Mucosa of rectum (tissue), 2 donors: ENCODE measurements around the gene IFI16.

Experiments
- H3K27ac ChIP-seq, 2 donors: one replicate each; pipeline ENCODE4 v1.7.0; 2013; ENCODE audit warnings: inconsistent platforms in 2 of 2, low read depth in 2 of 2, low read length in 2 of 2
- H3K27me3 ChIP-seq, 2 donors: one replicate each; pipeline ENCODE4 v1.7.0; 2013; ENCODE audit warnings: low read length in 2 of 2; ENCODE audit not compliant: control insufficient read depth in 2 of 2, insufficient read depth in 2 of 2
- H3K36me3 ChIP-seq, 2 donors: one replicate each; pipeline ENCODE4 v1.7.0; 2013; ENCODE audit warnings: low read length in 2 of 2; ENCODE audit not compliant: control insufficient read depth in 2 of 2, insufficient read depth in 2 of 2
- H3K4me1 ChIP-seq, 2 donors: one replicate each; pipeline ENCODE4 v1.7.0; 2013; ENCODE audit warnings: low read length in 2 of 2, mild to moderate bottlenecking in 1 of 2; ENCODE audit not compliant: control insufficient read depth in 2 of 2, insufficient read depth in 2 of 2
- H3K4me3 ChIP-seq, 2 donors: one replicate each; pipeline ENCODE4 v1.7.0; 2013; ENCODE audit warnings: low read length in 2 of 2
- H3K9ac ChIP-seq, 2 donors: one replicate each; pipeline ENCODE4 v1.7.0; 2013; ENCODE audit warnings: low read length in 2 of 2, low read depth in 1 of 2, mild to moderate bottlenecking in 1 of 2
- H3K9me3 ChIP-seq, 2 donors: one replicate each; pipeline ENCODE4 v1.7.0; 2013; ENCODE audit warnings: low read length in 2 of 2; ENCODE audit not compliant: control insufficient read depth in 2 of 2
- donor health status: healthy.
- donor health status: Normal muscosa, but diverticular disease.

The IFI16 gene

DNA sequence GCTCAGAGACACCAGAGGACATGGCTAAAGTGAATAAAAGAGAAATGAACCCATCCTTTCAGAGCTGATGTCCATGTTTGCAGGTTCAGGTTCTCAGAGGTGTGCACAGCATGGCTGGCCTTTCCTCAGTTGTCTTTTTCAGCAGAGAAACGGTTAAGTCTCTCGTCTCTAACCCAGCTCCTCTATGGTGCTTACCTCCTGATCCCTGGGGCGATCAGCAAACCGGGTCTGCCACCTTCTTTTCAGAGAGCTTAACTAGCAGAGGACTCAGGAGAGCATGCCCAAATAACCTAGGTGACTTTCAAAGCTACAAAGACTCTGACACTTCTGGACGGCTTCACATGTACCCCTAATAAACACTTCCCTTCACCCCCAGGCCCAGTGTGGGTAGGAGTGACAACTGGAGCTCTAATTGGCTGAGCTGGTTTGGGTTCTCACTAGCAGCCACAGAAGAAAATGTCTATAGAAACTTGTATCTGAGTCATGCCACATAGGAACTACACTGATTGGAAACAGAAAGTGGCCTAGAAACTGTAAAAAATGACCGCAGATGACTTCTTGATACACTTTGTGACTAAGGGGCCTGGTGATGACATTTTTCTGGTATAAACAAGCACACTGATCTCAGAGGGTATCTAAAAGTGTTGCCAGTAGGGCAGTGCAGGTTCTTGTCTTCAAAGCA is 66.9 kb downstream of the IFI16 start, which contains the start of gene AIM2:
Gene AIM2 (minus strand): TSS at position 329 of the 682 bp plus-strand sequence. CDS start 3,267 bp downstream, outside the sequence.
- peak within 1 kb of the TSS; percentile 80 to 82 for H3K27ac ChIP-seq
- no peaks in the 10 kb centered on the region for H3K36me3 ChIP-seq

DNA sequence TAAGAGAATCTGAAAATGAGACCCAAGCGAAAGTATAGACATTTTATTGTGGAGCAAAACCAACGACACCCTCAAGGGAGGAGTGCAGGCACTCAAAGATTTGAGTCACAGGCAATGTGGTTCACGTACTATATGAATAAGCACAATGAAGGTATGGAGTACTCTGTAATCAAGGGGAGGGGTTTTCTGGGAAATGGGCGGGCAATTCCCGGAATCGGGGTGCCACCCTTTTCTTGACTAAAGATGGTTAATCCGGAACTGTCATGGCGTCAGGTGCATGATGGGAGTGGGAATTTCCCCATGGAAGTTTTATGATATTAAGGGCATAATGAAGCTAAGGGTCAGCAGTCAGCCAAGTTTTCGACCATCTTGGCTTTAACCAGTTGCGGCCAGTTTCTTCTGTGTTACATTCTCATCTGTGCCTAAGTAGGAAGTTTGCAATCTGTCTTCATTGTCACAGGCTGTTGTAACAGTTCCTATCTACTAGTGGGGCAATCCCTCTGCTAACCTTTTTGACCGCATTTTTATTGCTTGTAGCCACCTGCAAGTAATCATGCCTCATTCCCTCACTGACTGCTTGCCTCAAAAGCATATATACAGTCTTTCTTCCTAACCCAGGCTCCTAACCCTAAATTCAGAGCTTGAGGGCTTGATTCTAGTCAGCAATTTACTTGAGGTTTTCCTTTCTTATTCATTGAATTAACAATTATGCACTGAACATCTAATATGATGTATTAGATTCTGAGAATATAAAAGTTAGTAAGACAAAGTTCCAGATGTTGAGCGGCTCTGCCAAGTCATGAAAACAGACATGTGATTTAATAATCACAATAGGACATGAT is 67.6 kb downstream of the IFI16 start:
- Histone ChIP-seq H3K27me3 (no peaks in the 10 kb centered on the region), H3K4me3 (peak overlapping the region in 1 of 2 donors; percentile 46), H3K36me3 (no peaks in the 10 kb centered on the region), H3K9me3 (no peaks in the 10 kb centered on the region), H3K9ac (no peak overlapping the region), H3K27ac (peak overlapping the region; percentile 80 to 82), H3K4me1 (no peaks in the 10 kb centered on the region)

More for the DNA sequence above, 66.9 kb downstream of the IFI16 start, which contains the start of gene AIM2:
- Histone ChIP-seq H3K9me3 (no peaks in the 10 kb centered on the region), H3K4me1 (no peaks in the 10 kb centered on the region), H3K27me3 (no peaks in the 10 kb centered on the region), H3K4me3 (peak within 1 kb of the TSS; percentile 17 to 55), H3K9ac (peak within 1 kb of the TSS; percentile 38 to 40)

DNA sequence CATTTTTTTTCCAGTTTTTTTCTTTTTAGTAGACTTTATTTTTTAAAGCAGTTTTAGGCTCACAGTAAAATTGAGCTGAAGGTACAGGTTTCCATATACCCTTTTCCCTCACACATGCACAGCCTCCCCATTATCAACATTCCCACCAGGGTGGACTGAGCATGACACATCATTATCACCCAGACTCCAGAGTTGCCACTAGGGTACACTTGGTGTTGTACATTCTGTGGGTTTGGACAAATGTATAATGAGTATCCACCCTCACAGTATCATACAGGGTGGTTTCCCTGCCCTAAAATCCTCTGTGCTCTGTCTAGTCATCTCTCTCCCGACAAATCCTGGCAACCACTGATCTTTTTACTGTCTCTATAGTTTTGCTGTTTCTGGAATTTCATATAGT is 69.8 kb downstream of the IFI16 start:
- Histone ChIP-seq H3K27me3 (no peaks in the 10 kb centered on the region), H3K4me3 (no peak overlapping the region), H3K9ac (no peak overlapping the region), H3K36me3 (no peaks in the 10 kb centered on the region), H3K9me3 (no peaks in the 10 kb centered on the region), H3K4me1 (no peaks in the 10 kb centered on the region), H3K27ac (no peak overlapping the region)

DNA sequence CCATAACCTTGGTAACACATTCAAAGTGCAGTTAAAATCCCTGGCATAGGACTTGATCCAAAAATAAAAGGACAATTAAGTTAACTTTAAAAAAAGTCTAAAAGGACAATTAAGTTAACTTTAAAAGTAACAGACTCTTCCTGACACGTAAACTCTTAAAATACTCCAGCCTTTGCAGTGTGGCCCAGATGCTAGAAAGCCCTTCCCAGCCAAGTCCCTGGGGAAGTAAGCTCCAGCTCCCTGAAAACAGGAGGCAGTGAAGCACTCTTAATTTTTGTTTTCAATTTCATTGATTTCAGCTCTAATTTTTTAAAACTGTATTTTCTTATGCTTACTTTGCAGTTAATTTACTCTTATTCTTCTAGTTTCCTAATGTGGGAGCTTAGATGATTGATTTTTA is 71.9 kb downstream of the IFI16 start:
- Histone ChIP-seq H3K36me3 (no peaks in the 10 kb centered on the region), H3K4me3 (no peak overlapping the region), H3K9me3 (no peaks in the 10 kb centered on the region), H3K4me1 (no peaks in the 10 kb centered on the region), H3K27ac (no peak overlapping the region), H3K9ac (no peak overlapping the region), H3K27me3 (no peaks in the 10 kb centered on the region)

DNA sequence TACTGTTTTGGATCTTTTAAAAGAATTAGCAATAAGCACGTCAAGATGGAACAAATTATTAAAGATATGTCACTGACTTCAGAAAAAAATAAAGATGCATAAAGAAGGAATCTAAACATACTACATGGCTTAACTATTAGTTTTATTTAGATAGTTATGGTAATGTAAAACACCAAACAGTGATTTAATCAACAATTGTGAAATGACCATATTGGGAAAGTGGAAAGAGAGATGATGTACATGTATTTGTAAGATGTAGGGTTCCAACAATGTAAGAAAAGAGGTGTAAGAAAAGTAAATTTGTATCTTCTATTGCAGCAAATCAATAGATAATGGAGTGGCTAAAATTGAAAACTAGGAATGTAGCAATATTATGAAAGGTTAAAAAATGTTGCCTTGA is 73.3 kb downstream of the IFI16 start:
- H3K36me3 ChIP-seq: no peaks in the 10 kb centered on the region
- no peak overlapping the region for H3K4me3 ChIP-seq
- no peaks in the 10 kb centered on the region for H3K27me3 ChIP-seq
- H3K9ac ChIP-seq: no peak overlapping the region
- H3K9me3 ChIP-seq: no peaks in the 10 kb centered on the region
- H3K4me1 ChIP-seq: no peaks in the 10 kb centered on the region
- no peak overlapping the region for H3K27ac ChIP-seq

DNA sequence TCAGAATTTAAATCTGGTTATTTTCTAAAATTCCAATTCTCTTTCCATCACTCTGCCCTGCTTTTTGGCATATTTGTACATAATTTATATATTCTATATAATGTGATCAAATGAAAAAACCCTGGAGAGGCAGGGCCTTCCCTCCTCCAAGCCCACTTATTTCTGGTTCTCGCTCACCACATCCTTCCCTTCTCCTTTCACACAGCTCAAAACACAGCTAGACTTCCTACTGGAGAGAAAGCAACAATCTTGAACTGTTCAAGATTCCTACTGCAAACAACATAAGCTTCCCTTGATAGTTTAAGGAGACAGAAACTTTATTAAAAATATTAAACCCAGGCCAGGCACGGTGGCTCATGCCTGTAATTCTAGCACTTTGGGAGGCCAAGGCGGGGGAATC is 74.4 kb downstream of the IFI16 start:
- no peaks in the 10 kb centered on the region for H3K4me1 ChIP-seq
- no peak overlapping the region for H3K27ac ChIP-seq
- H3K9ac ChIP-seq: no peak overlapping the region

DNA sequence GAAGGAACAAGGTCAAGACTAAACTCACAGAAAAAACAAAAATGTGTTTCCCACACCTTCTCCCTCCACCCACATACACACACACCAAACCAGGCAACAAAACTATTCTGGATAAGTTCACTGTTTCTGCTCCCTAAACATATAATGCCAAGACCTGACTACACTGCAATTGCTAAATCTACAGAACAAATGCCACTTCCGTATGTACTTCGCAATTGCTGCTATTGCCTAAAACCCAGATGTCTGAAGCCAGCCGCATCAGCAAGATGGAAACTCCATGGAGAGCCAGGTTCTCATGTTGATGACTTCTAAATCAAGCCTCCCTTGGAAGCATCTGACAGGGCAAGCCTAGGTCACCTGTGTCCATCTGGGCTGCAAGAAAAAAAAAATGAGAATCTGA is 75.2 kb downstream of the IFI16 start:
- H3K9me3 ChIP-seq: no peaks in the 10 kb centered on the region
- no peaks in the 10 kb centered on the region for H3K36me3 ChIP-seq
- H3K9ac ChIP-seq: no peak overlapping the region
- no peaks in the 10 kb centered on the region for H3K27me3 ChIP-seq
- no peaks in the 10 kb centered on the region for H3K4me1 ChIP-seq
- H3K4me3 ChIP-seq: no peak overlapping the region
- H3K27ac ChIP-seq: no peak overlapping the region

More for the DNA sequence above, 74.4 kb downstream of the IFI16 start:
- no peaks in the 10 kb centered on the region for H3K9me3 ChIP-seq
- no peaks in the 10 kb centered on the region for H3K27me3 ChIP-seq
- no peak overlapping the region for H3K4me3 ChIP-seq
- no peaks in the 10 kb centered on the region for H3K36me3 ChIP-seq

DNA sequence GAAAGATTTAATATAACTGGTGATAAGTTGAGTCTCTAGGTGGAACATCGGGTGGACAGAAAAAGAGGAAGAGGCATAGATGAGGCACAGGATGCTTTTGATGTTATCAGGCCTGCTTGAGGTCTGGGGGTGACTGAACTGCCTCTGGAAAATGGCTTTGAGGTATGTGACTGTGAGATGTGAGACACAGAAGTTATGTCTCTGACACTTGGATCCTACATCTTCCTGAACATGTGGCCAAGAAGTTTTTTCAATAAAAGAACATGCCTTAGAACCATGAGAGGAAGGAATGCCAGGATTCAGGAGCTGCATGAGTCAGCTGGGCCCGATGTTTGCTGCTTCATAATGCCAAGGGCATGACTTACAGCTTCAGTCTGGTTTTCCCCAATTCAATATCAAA is 78.3 kb downstream of the IFI16 start:
- no peaks in the 10 kb centered on the region for H3K36me3 ChIP-seq
- no peak overlapping the region for H3K9ac ChIP-seq
- no peaks in the 10 kb centered on the region for H3K4me1 ChIP-seq
- H3K9me3 ChIP-seq: no peaks in the 10 kb centered on the region
- H3K4me3 ChIP-seq: no peak overlapping the region
- no peaks in the 10 kb centered on the region for H3K27me3 ChIP-seq
- no peak overlapping the region for H3K27ac ChIP-seq

DNA sequence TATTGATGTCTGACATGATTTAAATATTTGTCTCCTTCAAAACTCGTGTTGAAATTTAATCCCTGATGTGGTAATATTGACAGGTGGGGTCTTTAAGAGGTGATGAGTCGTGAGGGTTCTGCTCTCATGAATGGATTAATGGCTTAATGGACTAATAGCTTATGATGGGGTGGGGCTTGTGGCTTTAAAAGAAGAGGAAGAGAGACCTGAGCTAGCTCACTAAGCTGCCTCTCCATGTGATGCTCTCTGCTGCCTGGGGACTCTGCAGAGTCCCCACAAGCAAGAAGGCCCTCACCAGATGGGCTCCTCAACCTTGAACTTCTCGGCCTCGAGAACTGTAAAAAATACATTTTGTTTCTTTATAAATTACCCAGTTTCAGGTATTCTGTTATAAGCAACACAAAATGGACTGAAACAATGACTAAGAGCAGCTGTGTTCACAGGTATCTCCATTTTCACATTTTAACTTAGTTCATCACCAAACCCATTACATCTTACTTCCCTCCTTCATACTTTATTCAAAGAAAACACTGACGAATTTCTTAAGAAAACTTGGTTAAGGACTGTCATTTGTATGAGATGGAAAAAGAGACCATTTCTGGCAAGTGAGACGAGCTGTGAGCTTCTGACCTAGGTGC is 79.0 kb downstream of the IFI16 start:
- no peaks in the 10 kb centered on the region for H3K27me3 ChIP-seq
- no peak overlapping the region for H3K9ac ChIP-seq
- no peaks in the 10 kb centered on the region for H3K4me1 ChIP-seq
- no peaks in the 10 kb centered on the region for H3K9me3 ChIP-seq
- no peak overlapping the region for H3K4me3 ChIP-seq
- H3K36me3 ChIP-seq: no peaks in the 10 kb centered on the region
- no peak overlapping the region for H3K27ac ChIP-seq
